Adrenal gland (tissue), 19 donors: Measurements from ENCODE around the gene UGCG. TPM values are rescaled to one million over a fixed set of nuclear protein-coding genes. Genes with fewer than 3 reads are reported as not detected.

Source experiments
- DNase-seq, 7 donors: peaks; one replicate each; pipeline ENCODE4 v3.0.0-alpha.2; 2019 to 2020
- H3K27ac ChIP-seq, 5 donors: fragments of 200-600 bp; sonication (generic) in 4 of 5; 1 replicate in 3 of 5; 2 replicates in 2 of 5; pipeline versions ENCODE4 v1.5.1 to v1.8.0; 2016 to 2020; ENCODE audit warnings: mild to moderate bottlenecking in 1 of 5
- H3K27me3 ChIP-seq: fragments of 200-600 bp; 2 replicates; pipeline ENCODE4 v1.8.0; 2021
- H3K36me3 ChIP-seq, 2 donors: fragments of 200-600 bp; replicated peaks in 1 of 2; 1 replicate in 1 of 2; 2 replicates in 1 of 2; pipeline versions ENCODE4 v1.5.1 to v1.8.0; 2018 to 2022
- H3K4me1 ChIP-seq, 2 donors: fragments of 200-600 bp; replicated peaks in 1 of 2; 1 replicate in 1 of 2; 2 replicates in 1 of 2; pipeline versions ENCODE4 v1.5.1 to v1.8.0; 2018 to 2021
- H3K4me3 ChIP-seq, 4 donors: fragments of 200-600 bp; sonication (generic) in 3 of 4; one replicate each; pipeline ENCODE4 v1.5.1; 2016 to 2018
- H3K9me3 ChIP-seq, 3 donors: fragments of 200-600 bp; sonication (generic) in 1 of 3; replicated peaks in 1 of 3; 1 replicate in 2 of 3; 2 replicates in 1 of 3; pipeline versions ENCODE4 v1.5.1 to v1.8.0; 2016 to 2021
- CTCF ChIP-seq, 6 experiments: fragments of 450-650 bp in 4 of 6; fragments of 200-600 bp in 2 of 6; sonication (generic) in 1 of 6; IDR thresholded peaks; 1 replicate in 5 of 6; 2 replicates in 1 of 6; pipeline versions ENCODE4 v1.5.1 to v1.8.0; 2016 to 2021; ENCODE audit warnings: antibody characterized with exemption in 6 of 6, mild to moderate bottlenecking in 2 of 6, moderate library complexity in 1 of 6
- POLR2A ChIP-seq, 2 donors: fragments of 450-650 bp; IDR thresholded peaks; one replicate each; pipeline ENCODE4 v1.6.1; 2017; ENCODE audit warnings: antibody characterized with exemption in 2 of 2, mild to moderate bottlenecking in 2 of 2, moderate library complexity in 1 of 2
- WGBS, 4 donors: extraction: QIAGEN DNeasy Blood & Tissue Kit in 2 of 4; methylation state at CpG; one replicate each; pipeline versions ENCODE4 v1.1.5 to v1.1.7; 2013 to 2017; 5-methylcytosine and 5-hydroxymethylcytosine counted together
- intact Hi-C, 2 donors: fragments of 100-400 bp; cut with DNase I; formaldehyde crosslinking; loops; one replicate each; pipeline versions ENCODE4 v1.14.1 to v1.15.0; 2022 to 2023
- long read RNA-seq, 10 donors: library from polyadenylated mRNA in 3 of 10; unstranded in 2 of 10; stranded (forward) in 1 of 10; transcript quantifications; one replicate each; pipeline ENCODE4 v2.0.0 and lab custom pipeline, GENCODE V29; 2021 to 2026
- polyA plus RNA-seq, 3 donors: library from polyadenylated mRNA; stranded (reverse); fragments of 200-250 nt in 2 of 3; fragments of 350-450 nt in 1 of 3; fragmentation: Illumina TruSeq in 1 of 3; extraction: RNeasy Lipid Tissue Mini Kit (QIAGEN cat#74804) in 1 of 3; gene quantifications; one replicate each; pipeline ENCODE4 v1.2.3, GENCODE V29; 2013 to 2014
- total RNA-seq, 9 donors: library from RNA; depleted of rRNA in 4 of 9; stranded (reverse); fragments of >200 nt in 4 of 9; fragments of 120-200 nt in 1 of 9; fragmentation: NEBNext Ultra II Directional in 1 of 9; extraction: Animal tissue kit (Norgen Biotek cat#: 25700) in 1 of 9; gene quantifications; one replicate each; pipeline versions ENCODE4 v1.1.0 to v1.2.4, GENCODE V29; 2013 to 2023
- donor health status: healthy with polysubstance abuse.
- donor health status: Bipolar disorder and iron deficiency.
- donor health status: DM: yes; HTN: yes; CAD: no.
- donor health status: DM: no; HTN: no; CAD: no.
- donor health status: DM: no; HTN: no; CAD: no.
- donor health status: DM: yes; HTN: yes; CAD: no.

The UGCG gene
- 100 to 1,000 TPM in 4 of 9 donors, 10 to 100 TPM in 5; 41.4 to 139 (median 95.1) TPM for total RNA-seq
- polyA plus RNA-seq = 10 to 100 TPM; 48.7 to 95.9 (median 68.9) TPM
- long read RNA-seq, donor 1, full-length matches to known transcripts = 18 of 169 reads
- long read RNA-seq, donor 1, partial matches to known transcripts = 151 of 169 reads
- long read RNA-seq, donor 1, other reads (novel, unspliced or antisense) = 0 of 169 reads
- long read RNA-seq, donor 2, full-length matches to known transcripts = 14 of 14 reads
- long read RNA-seq, donor 2, partial matches to known transcripts = 0 of 14 reads
- long read RNA-seq, donor 2, other reads (novel, unspliced or antisense) = 0 of 14 reads
- long read RNA-seq, donor 3, full-length matches to known transcripts = 6 of 71 reads
- long read RNA-seq, donor 3, partial matches to known transcripts = 65 of 71 reads
- long read RNA-seq, donor 3, other reads (novel, unspliced or antisense) = 0 of 71 reads
- long read RNA-seq, donor 4, full-length matches to known transcripts = 13 of 28 reads
- long read RNA-seq, donor 4, partial matches to known transcripts = 1 of 28 reads
- long read RNA-seq, donor 4, other reads (novel, unspliced or antisense) = 14 of 28 reads
- long read RNA-seq, donor 5, full-length matches to known transcripts = 118 of 132 reads
- long read RNA-seq, donor 5, partial matches to known transcripts = 5 of 132 reads
- long read RNA-seq, donor 5, other reads (novel, unspliced or antisense) = 9 of 132 reads
- long read RNA-seq, donor 6, full-length matches to known transcripts = 5 of 10 reads
- long read RNA-seq, donor 6, partial matches to known transcripts = 4 of 10 reads
- long read RNA-seq, donor 6, other reads (novel, unspliced or antisense) = 1 of 10 reads
- long read RNA-seq, donor 7, full-length matches to known transcripts = 9 of 9 reads
- long read RNA-seq, donor 7, partial matches to known transcripts = 0 of 9 reads
- long read RNA-seq, donor 7, other reads (novel, unspliced or antisense) = 0 of 9 reads
- long read RNA-seq, donor 8, full-length matches to known transcripts = 46 of 46 reads
- long read RNA-seq, donor 8, partial matches to known transcripts = 0 of 46 reads
- long read RNA-seq, donor 8, other reads (novel, unspliced or antisense) = 0 of 46 reads
- long read RNA-seq, donor 9, full-length matches to known transcripts = 18 of 18 reads
- long read RNA-seq, donor 9, partial matches to known transcripts = 0 of 18 reads
- long read RNA-seq, donor 9, other reads (novel, unspliced or antisense) = 0 of 18 reads
- long read RNA-seq, donor 10, full-length matches to known transcripts = 13 of 13 reads
- long read RNA-seq, donor 10, partial matches to known transcripts = 0 of 13 reads
- long read RNA-seq, donor 10, other reads (novel, unspliced or antisense) = 0 of 13 reads

- DNase-seq = peak; percentile 87 to 91 (median 89)
- Histone ChIP-seq H3K9me3 (no peaks in the 10 kb centered on the region), H3K4me1 (peaks cover 23 to 39% of the 10 kb centered on the region in 2 donors), H3K27ac (peak within 1 kb of the TSS; percentile 80 to 96 (median 94)), H3K36me3 (no peaks in the 10 kb centered on the region), H3K4me3 (peak within 1 kb of the TSS; percentile 88 to 96 (median 91)), H3K27me3 (no peaks in the 10 kb centered on the region)
- intact Hi-C loops = loop anchor here in 1 of 2 donors (10.0 kb wide), 2 partner anchors 61 to 131 kb away; no protein-coding TSS in a partner anchor
- peak; percentile 87 to 98 for TF ChIP-seq POLR2A (IDR thresholded peaks at IDR 0.05)
- TF ChIP-seq CTCF (IDR thresholded peaks at IDR 0.05) = peak in 1 of 6 experiments; percentile 1
- 0 to 2% (median 1%) methylated on average over 35 to 84 of the region's 84 CpGs for WGBS, 4 donors
Observed at GRCh38 chr9:111895996-111896941, at the start of gene UGCG. TSS of gene UGCG (plus strand) at chr9:111896814. CDS start at chr9:111897216, 402 bp downstream.

GRCh38 chr9:111851553-111851952 is 45.1 kb upstream of the UGCG start:
- no peak overlapping the region for H3K4me3 ChIP-seq
- no peaks in the 10 kb centered on the region for H3K27me3 ChIP-seq
- H3K27ac ChIP-seq = peak overlapping the region in 2 of 5 donors; percentile 27 to 41
- WGBS, 4 donors = 10 to 26% (median 20%) methylated on average over 2 of the region's 2 CpGs
- H3K36me3 ChIP-seq = no peaks in the 10 kb centered on the region
- DNase-seq = peak in 5 of 7 donors; percentile 38 to 89 (median 77)
- intact Hi-C loops = no loop called here
- no peak for TF ChIP-seq CTCF (IDR thresholded peaks at IDR 0.05)
- no peak for TF ChIP-seq POLR2A (IDR thresholded peaks at IDR 0.05)
- peaks cover 0 to 6% of the 10 kb centered on the region in 2 donors for H3K4me1 ChIP-seq
- no peaks in the 10 kb centered on the region for H3K9me3 ChIP-seq

GRCh38 chr9:111852291-111852690 is 44.3 kb upstream of the UGCG start:
- no peak for TF ChIP-seq POLR2A (IDR thresholded peaks at IDR 0.05)
- Histone ChIP-seq H3K27me3 (no peaks in the 10 kb centered on the region), H3K4me3 (no peak overlapping the region), H3K4me1 (peaks cover 0 to 6% of the 10 kb centered on the region in 2 donors), H3K9me3 (no peaks in the 10 kb centered on the region), H3K36me3 (no peaks in the 10 kb centered on the region), H3K27ac (peak overlapping the region in 1 of 5 donors; percentile 41)
- no peak for DNase-seq
- 80 to 96% (median 91%) methylated on average over 1 of the region's 1 CpG for WGBS, 4 donors
- intact Hi-C loops = no loop called here
